ENCODE data around the gene CISD1. TPM values are rescaled to one million over a fixed set of nuclear protein-coding genes. Genes with fewer than 3 reads are reported as not detected.
A peak's percentile ranks its signal among the peaks of the same experiment; 100 is the strongest.

Gene CISD1
- total RNA-seq, 1 donor from 2014 or later = 15.1 TPM

- TF ChIP-seq CTCF (IDR thresholded peaks at IDR 0.05; ENCODE audit: unreplicated experiment) = no peak
- no peak for DNase-seq (ENCODE audit: low spot score in 2 of 2, unreplicated experiment in 2 of 2)
- Mint-ChIP-seq H3K4me3 (peak overlapping the region; percentile 95), H3K4me1 (peaks cover 34% of the 10 kb centered on the region), H3K9me3 (no peaks in the 10 kb centered on the region), H3K27me3 (ENCODE audit: low read depth) (no peaks in the 10 kb centered on the region), H3K36me3 (no peaks in the 10 kb centered on the region), H3K27ac (peak overlapping the region; percentile 98)
Measured at GRCh38 chr10:58268454-58268945, 462 bp upstream of the CISD1 start.

GRCh38 chr10:58269782-58270290 lies 874 bp downstream of the CISD1 start:
- no peak for DNase-seq (ENCODE audit: low spot score in 2 of 2, unreplicated experiment in 2 of 2)
- Mint-ChIP-seq H3K9me3 (no peaks in the 10 kb centered on the region), H3K27me3 (ENCODE audit: low read depth) (no peaks in the 10 kb centered on the region), H3K36me3 (no peaks in the 10 kb centered on the region), H3K4me3 (peak overlapping the region; percentile 95), H3K27ac (peak overlapping the region; percentile 98), H3K4me1 (peaks cover 27% of the 10 kb centered on the region)
- TF ChIP-seq CTCF (IDR thresholded peaks at IDR 0.05; ENCODE audit: unreplicated experiment) = no peak

GRCh38 chr10:58275261-58275660 lies 6.3 kb downstream of the CISD1 start:
- no peak for DNase-seq (ENCODE audit: low spot score in 2 of 2, unreplicated experiment in 2 of 2)
- Mint-ChIP-seq H3K36me3 (peaks cover 11% of the 10 kb centered on the region), H3K9me3 (no peaks in the 10 kb centered on the region), H3K27ac (no peak overlapping the region), H3K27me3 (ENCODE audit: low read depth) (no peaks in the 10 kb centered on the region), H3K4me1 (peaks cover 10% of the 10 kb centered on the region), H3K4me3 (no peak overlapping the region)
- TF ChIP-seq CTCF (IDR thresholded peaks at IDR 0.05; ENCODE audit: unreplicated experiment) = no peak

GRCh38 chr10:58275908-58276307 lies 6.9 kb downstream of the CISD1 start:
- H3K4me3 Mint-ChIP-seq = no peak overlapping the region
- peak overlapping the region; percentile 40 for H3K27ac Mint-ChIP-seq
- H3K9me3 Mint-ChIP-seq = no peaks in the 10 kb centered on the region
- no peaks in the 10 kb centered on the region for H3K27me3 Mint-ChIP-seq (ENCODE audit: low read depth)
- peaks cover 11% of the 10 kb centered on the region for H3K36me3 Mint-ChIP-seq
- DNase-seq (ENCODE audit: low spot score in 2 of 2, unreplicated experiment in 2 of 2) = no peak
- no peak for TF ChIP-seq CTCF (IDR thresholded peaks at IDR 0.05; ENCODE audit: unreplicated experiment)
- H3K4me1 Mint-ChIP-seq = peaks cover 10% of the 10 kb centered on the region

GRCh38 chr10:58278274-58278961 lies 9.5 kb downstream of the CISD1 start:
- Mint-ChIP-seq H3K4me1 (peaks cover 14% of the 10 kb centered on the region), H3K36me3 (peaks cover 11% of the 10 kb centered on the region), H3K9me3 (no peaks in the 10 kb centered on the region), H3K4me3 (no peak overlapping the region), H3K27me3 (ENCODE audit: low read depth) (no peaks in the 10 kb centered on the region), H3K27ac (no peak overlapping the region)
- no peak for TF ChIP-seq CTCF (IDR thresholded peaks at IDR 0.05; ENCODE audit: unreplicated experiment)
- DNase-seq (ENCODE audit: low spot score in 2 of 2, unreplicated experiment in 2 of 2) = no peak
